Endodermal cell (in vitro differentiated cells): ENCODE data around the gene EPB41L3. TPM values are rescaled to one million over a fixed set of nuclear protein-coding genes. Genes with fewer than 3 reads are reported as not detected.

Experiments
- DNase-seq: peaks from one replicate; pipeline ENCODE4 v3.0.0-alpha.2; 2017
- H3K27ac ChIP-seq: 2 replicates; pipeline ENCODE4 v1.5.1; 2013; ENCODE audit warnings: mild to moderate bottlenecking, low read depth, low read length, moderate library complexity
- H3K27me3 ChIP-seq: 2 replicates; pipeline ENCODE4 v1.6.1; 2013; ENCODE audit warnings: mild to moderate bottlenecking, low read length, moderate library complexity; ENCODE audit not compliant: insufficient read depth, control insufficient read depth, poor library complexity, severe bottlenecking
- H3K36me3 ChIP-seq: 2 replicates; pipeline ENCODE4 v1.7.0; 2013; ENCODE audit warnings: mild to moderate bottlenecking, low read length, moderate library complexity; ENCODE audit not compliant: control insufficient read depth, insufficient read depth
- H3K4me1 ChIP-seq: one replicate; pipeline ENCODE4 v1.7.0; 2013; ENCODE audit warnings: low read length; ENCODE audit not compliant: control insufficient read depth, insufficient read depth
- H3K4me3 ChIP-seq: 2 replicates; pipeline ENCODE4 v1.5.1; 2013; ENCODE audit warnings: mild to moderate bottlenecking, low read length, moderate library complexity
- H3K9ac ChIP-seq: 2 replicates; pipeline ENCODE4 v1.6.1; 2013; ENCODE audit warnings: mild to moderate bottlenecking, low read length, moderate library complexity; ENCODE audit not compliant: poor library complexity, severe bottlenecking; ENCODE audit errors: extremely low read depth
- H3K9me3 ChIP-seq: 2 replicates; pipeline ENCODE4 v1.6.1; 2013; ENCODE audit warnings: mild to moderate bottlenecking, low read length, moderate library complexity; ENCODE audit not compliant: control insufficient read depth
- H3K27ac Mint-ChIP-seq: 2 replicates; pipeline ENCODE4 v1.8.0; 2020; ENCODE audit warnings: mixed read lengths
- H3K27me3 Mint-ChIP-seq: 2 replicates; pipeline ENCODE4 v1.8.0; 2021; ENCODE audit warnings: mild to moderate bottlenecking, mixed read lengths; ENCODE audit not compliant: insufficient read depth
- H3K36me3 Mint-ChIP-seq: 2 replicates; pipeline ENCODE4 v1.8.0; 2020; ENCODE audit warnings: low read depth, mixed read lengths
- H3K4me1 Mint-ChIP-seq: 2 replicates; pipeline ENCODE4 v1.8.0; 2020; ENCODE audit warnings: mixed read lengths
- H3K4me3 Mint-ChIP-seq: 2 replicates; pipeline ENCODE4 v1.8.0; 2020; ENCODE audit warnings: mild to moderate bottlenecking, moderate library complexity, mixed read lengths
- H3K9me3 Mint-ChIP-seq: 2 replicates; pipeline ENCODE4 v1.8.0; 2020; ENCODE audit warnings: mild to moderate bottlenecking, mixed read lengths
- WGBS, 2 experiments: methylation state at CpG; one replicate each; pipeline versions ENCODE4 v1.1.5 to v1.1.7; 2013; ENCODE audit warnings: missing lambda C conversion rate in 2 of 2, mixed read lengths in 1 of 2; ENCODE audit not compliant: insufficient coverage in 1 of 2, insufficient read length in 1 of 2; 5-methylcytosine and 5-hydroxymethylcytosine counted together
- total RNA-seq, 2 donors: library from RNA; stranded (reverse); fragmentation: NEBNext Ultra II Directional in 1 of 2; extraction: Animal tissue kit (Norgen Biotek cat#: 25700) in 1 of 2; gene quantifications; 2 replicates in 1 of 2; 3 replicates in 1 of 2; pipeline ENCODE4 v1.2.1, GENCODE V29; 2021
- TF ChIP-seq, protein P1 (sequence below): fragments of 200-600 bp; sonication (generic); conservative IDR thresholded peaks from 2 replicates; pipeline ENCODE4 v1.5.0; 2021; ENCODE audit warnings: antibody characterized with exemption, mild to moderate bottlenecking

Gene EPB41L3
- total RNA-seq, 2 donors from 2014 or later: 49.3 to 51.6 TPM

DNA sequence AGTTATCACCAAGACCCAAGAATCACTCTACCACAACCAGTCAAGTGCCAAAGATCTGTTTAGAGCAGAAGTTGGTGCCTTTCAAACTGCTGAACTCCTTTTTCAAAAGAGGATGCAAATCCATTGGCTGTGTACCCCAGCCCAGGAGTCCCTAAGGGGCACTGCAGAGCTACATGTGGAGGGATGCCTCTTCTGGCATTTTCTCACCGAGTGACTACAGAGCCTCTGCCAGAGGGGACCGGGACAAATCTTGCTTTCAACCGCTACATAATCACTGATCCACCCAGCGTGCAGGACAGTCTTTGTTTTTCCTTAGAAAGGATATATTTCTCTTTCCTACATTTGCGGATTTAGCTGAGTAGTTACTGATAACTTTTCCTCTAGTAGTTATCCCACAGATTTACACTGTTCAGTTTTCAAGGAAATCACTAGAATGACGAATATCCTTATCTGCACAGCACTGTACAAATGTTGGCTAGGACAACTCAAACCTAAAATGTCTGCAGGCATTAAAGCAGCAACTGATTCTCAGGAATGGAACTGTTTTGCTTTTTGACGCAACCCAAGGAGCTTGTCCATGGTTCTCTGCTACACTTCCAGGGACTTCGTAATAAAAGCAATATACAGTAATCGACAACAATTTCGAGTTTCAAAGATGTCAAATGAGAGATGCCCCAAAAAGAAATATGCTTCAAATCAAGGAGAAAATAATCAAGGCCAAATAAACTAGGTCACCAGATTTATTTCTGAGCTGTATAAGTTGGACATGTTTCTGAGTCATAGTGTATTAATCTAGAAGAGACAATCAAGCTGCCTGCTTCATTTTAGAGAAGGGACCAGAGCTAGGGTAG is 24.1 kb downstream of the EPB41L3 start:
- Histone ChIP-seq H3K9me3 (no peaks in the 10 kb centered on the region), H3K4me1 (peaks cover 17% of the 10 kb centered on the region), H3K27ac (no peak overlapping the region), H3K36me3 (no peaks in the 10 kb centered on the region), H3K4me3 (no peak overlapping the region), H3K27me3 (no peaks in the 10 kb centered on the region), H3K9ac (no peak overlapping the region)
- no peak for DNase-seq
- Mint-ChIP-seq H3K4me3 (no peak overlapping the region), H3K27me3 (no peaks in the 10 kb centered on the region), H3K27ac (no peak overlapping the region), H3K4me1 (peaks cover 33% of the 10 kb centered on the region), H3K9me3 (no peaks in the 10 kb centered on the region), H3K36me3 (peaks cover 2% of the 10 kb centered on the region)
- TF ChIP-seq, protein P1, sequence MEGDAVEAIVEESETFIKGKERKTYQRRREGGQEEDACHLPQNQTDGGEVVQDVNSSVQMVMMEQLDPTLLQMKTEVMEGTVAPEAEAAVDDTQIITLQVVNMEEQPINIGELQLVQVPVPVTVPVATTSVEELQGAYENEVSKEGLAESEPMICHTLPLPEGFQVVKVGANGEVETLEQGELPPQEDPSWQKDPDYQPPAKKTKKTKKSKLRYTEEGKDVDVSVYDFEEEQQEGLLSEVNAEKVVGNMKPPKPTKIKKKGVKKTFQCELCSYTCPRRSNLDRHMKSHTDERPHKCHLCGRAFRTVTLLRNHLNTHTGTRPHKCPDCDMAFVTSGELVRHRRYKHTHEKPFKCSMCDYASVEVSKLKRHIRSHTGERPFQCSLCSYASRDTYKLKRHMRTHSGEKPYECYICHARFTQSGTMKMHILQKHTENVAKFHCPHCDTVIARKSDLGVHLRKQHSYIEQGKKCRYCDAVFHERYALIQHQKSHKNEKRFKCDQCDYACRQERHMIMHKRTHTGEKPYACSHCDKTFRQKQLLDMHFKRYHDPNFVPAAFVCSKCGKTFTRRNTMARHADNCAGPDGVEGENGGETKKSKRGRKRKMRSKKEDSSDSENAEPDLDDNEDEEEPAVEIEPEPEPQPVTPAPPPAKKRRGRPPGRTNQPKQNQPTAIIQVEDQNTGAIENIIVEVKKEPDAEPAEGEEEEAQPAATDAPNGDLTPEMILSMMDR: peak; percentile 14
- WGBS, 2 experiments: 93 to 98% methylated on average over 9 to 10 of the region's 10 CpGs

DNA sequence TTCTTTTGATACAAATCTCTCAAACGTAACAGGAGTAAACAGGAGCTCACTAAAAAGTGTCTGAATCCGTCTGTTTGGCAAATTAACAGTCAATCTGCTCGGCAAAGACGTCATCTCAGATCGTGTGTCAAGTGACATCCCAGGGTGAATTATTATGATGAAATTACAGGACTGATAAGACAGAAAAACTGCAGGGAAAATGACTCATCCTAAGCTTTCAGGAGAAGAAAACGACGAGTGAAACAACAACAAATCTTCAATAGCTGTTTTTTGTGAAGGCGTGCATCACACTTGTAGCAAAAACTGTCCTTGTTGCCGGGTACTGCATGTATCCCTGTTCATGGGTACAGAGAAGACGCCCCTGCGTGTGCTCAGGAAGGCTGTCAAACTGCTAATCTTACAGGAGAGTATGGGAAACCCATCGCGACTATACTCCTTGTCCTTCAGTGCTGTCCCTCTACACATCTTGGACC is 24.9 kb downstream of the EPB41L3 start:
- H3K9ac ChIP-seq: no peak overlapping the region
- no peak overlapping the region for H3K27ac ChIP-seq
- DNase-seq: no peak
- Mint-ChIP-seq H3K9me3 (no peaks in the 10 kb centered on the region), H3K4me1 (peaks cover 34% of the 10 kb centered on the region), H3K4me3 (no peak overlapping the region), H3K27me3 (no peaks in the 10 kb centered on the region), H3K36me3 (no peaks in the 10 kb centered on the region), H3K27ac (no peak overlapping the region)
- H3K36me3 ChIP-seq: no peaks in the 10 kb centered on the region
- no peak overlapping the region for H3K4me3 ChIP-seq
- TF ChIP-seq, protein P1: no peak
- H3K4me1 ChIP-seq: peaks cover 17% of the 10 kb centered on the region
- no peaks in the 10 kb centered on the region for H3K9me3 ChIP-seq
- H3K27me3 ChIP-seq: no peaks in the 10 kb centered on the region
- 87 to 92% methylated on average over 12 to 13 of the region's 13 CpGs for WGBS, 2 experiments

DNA sequence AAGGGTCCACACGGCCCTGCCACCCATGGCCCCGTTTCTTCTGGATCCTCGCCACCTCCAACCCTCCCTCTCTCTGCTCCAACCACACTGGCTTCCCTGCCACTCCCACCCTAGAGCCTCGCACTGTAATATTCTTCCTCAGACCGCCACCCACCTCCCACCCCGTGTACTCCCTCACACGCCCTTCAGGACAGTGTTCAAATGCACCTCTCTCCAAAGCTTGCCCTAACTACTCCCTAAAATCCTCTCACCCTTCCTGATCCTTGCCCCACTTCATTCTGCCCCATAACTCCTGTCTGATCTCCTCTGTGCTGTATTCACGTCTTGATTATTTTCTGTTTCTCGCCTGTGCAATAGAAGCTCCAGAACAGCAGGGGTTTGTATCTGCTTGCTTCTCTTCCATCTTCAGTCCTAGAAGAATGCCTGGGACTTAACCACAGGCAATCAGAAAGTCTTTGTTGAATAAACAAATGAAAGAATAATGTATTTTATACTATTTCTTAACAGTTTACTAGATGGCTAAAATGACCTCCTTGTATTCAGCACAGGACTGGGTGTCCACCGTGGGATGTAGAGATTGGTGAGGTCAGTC is 25.5 kb downstream of the EPB41L3 start:
- H3K27ac ChIP-seq: no peak overlapping the region
- H3K27me3 ChIP-seq: no peaks in the 10 kb centered on the region
- Mint-ChIP-seq H3K9me3 (no peaks in the 10 kb centered on the region), H3K27me3 (no peaks in the 10 kb centered on the region), H3K4me1 (peaks cover 34% of the 10 kb centered on the region), H3K4me3 (no peak overlapping the region), H3K36me3 (no peaks in the 10 kb centered on the region), H3K27ac (no peak overlapping the region)
- no peak for DNase-seq
- TF ChIP-seq, protein P1: no peak
- H3K4me1 ChIP-seq: peaks cover 17% of the 10 kb centered on the region
- no peaks in the 10 kb centered on the region for H3K36me3 ChIP-seq
- H3K4me3 ChIP-seq: no peak overlapping the region
- H3K9me3 ChIP-seq: no peaks in the 10 kb centered on the region
- WGBS, 2 experiments: 83 to 95% methylated on average over 5 to 10 of the region's 10 CpGs
- no peak overlapping the region for H3K9ac ChIP-seq
